ENCODE results near the gene BLOC1S6.

BLOC1S6 gene

GRCh38 chr15:45635763-45636292, 48.6 kb downstream of the BLOC1S6 start:
- no peak overlapping the region for H3K27ac Mint-ChIP-seq
- TF ChIP-seq CTCF (IDR thresholded peaks at IDR 0.05): no peak

GRCh38 chr15:45637141-45637540, 50.0 kb downstream of the BLOC1S6 start:
- H3K36me3 Mint-ChIP-seq (ENCODE audit: low read depth): no peaks in the 10 kb centered on the region
- no peaks in the 10 kb centered on the region for H3K9me3 Mint-ChIP-seq
- TF ChIP-seq CTCF (IDR thresholded peaks at IDR 0.05): no peak
- peaks cover 76% of the 10 kb centered on the region for H3K27me3 Mint-ChIP-seq (ENCODE audit: low read depth, poor library complexity)
- DNase-seq: no peak
- no peak overlapping the region for H3K4me3 Mint-ChIP-seq
- H3K4me1 Mint-ChIP-seq: peaks cover 7% of the 10 kb centered on the region
- no peak overlapping the region for H3K27ac Mint-ChIP-seq

More at GRCh38 chr15:45635763-45636292, 48.6 kb downstream of the BLOC1S6 start:
- Mint-ChIP-seq H3K4me1 (peaks cover 17% of the 10 kb centered on the region), H3K27me3 (ENCODE audit: low read depth, poor library complexity) (peaks cover 79% of the 10 kb centered on the region), H3K36me3 (ENCODE audit: low read depth) (no peaks in the 10 kb centered on the region), H3K9me3 (no peaks in the 10 kb centered on the region), H3K4me3 (peak overlapping the region; percentile 87)
- DNase-seq: no peak

GRCh38 chr15:45637552-45638033, 50.4 kb downstream of the BLOC1S6 start:
- Mint-ChIP-seq H3K36me3 (ENCODE audit: low read depth) (no peaks in the 10 kb centered on the region), H3K4me3 (no peak overlapping the region), H3K9me3 (no peaks in the 10 kb centered on the region), H3K27ac (no peak overlapping the region), H3K27me3 (ENCODE audit: low read depth, poor library complexity) (peaks cover 73% of the 10 kb centered on the region), H3K4me1 (peaks cover 7% of the 10 kb centered on the region)
- TF ChIP-seq CTCF (IDR thresholded peaks at IDR 0.05): no peak
- DNase-seq: no peak

GRCh38 chr15:45640616-45641015, 53.4 kb downstream of the BLOC1S6 start:
- no peak overlapping the region for H3K27ac Mint-ChIP-seq

GRCh38 chr15:45641374-45641781, 54.2 kb downstream of the BLOC1S6 start:
- Mint-ChIP-seq H3K4me3 (no peak overlapping the region), H3K4me1 (peaks cover 11% of the 10 kb centered on the region), H3K27me3 (ENCODE audit: low read depth, poor library complexity) (peaks cover 38% of the 10 kb centered on the region), H3K27ac (no peak overlapping the region), H3K36me3 (ENCODE audit: low read depth) (no peaks in the 10 kb centered on the region), H3K9me3 (no peaks in the 10 kb centered on the region)
- DNase-seq: no peak
- TF ChIP-seq CTCF (IDR thresholded peaks at IDR 0.05): no peak

More at GRCh38 chr15:45640616-45641015, 53.4 kb downstream of the BLOC1S6 start:
- Mint-ChIP-seq H3K9me3 (no peaks in the 10 kb centered on the region), H3K4me3 (no peak overlapping the region), H3K4me1 (peaks cover 8% of the 10 kb centered on the region), H3K27me3 (ENCODE audit: low read depth, poor library complexity) (peaks cover 44% of the 10 kb centered on the region), H3K36me3 (ENCODE audit: low read depth) (no peaks in the 10 kb centered on the region)
- TF ChIP-seq CTCF (IDR thresholded peaks at IDR 0.05): no peak
- no peak for DNase-seq

Measured in nephron progenitor cell (in vitro differentiated cells).